ENCODE data around the gene TSC22D4. TPM values are rescaled to one million over a fixed set of nuclear protein-coding genes. Genes with fewer than 3 reads are reported as not detected.
A peak's percentile ranks its signal among the peaks of the same experiment; 100 is the strongest.

Gene TSC22D4
- total RNA-seq, 4 donors from 2014 or later: 29.2 to 65.0 (median 33.7) TPM

DNA sequence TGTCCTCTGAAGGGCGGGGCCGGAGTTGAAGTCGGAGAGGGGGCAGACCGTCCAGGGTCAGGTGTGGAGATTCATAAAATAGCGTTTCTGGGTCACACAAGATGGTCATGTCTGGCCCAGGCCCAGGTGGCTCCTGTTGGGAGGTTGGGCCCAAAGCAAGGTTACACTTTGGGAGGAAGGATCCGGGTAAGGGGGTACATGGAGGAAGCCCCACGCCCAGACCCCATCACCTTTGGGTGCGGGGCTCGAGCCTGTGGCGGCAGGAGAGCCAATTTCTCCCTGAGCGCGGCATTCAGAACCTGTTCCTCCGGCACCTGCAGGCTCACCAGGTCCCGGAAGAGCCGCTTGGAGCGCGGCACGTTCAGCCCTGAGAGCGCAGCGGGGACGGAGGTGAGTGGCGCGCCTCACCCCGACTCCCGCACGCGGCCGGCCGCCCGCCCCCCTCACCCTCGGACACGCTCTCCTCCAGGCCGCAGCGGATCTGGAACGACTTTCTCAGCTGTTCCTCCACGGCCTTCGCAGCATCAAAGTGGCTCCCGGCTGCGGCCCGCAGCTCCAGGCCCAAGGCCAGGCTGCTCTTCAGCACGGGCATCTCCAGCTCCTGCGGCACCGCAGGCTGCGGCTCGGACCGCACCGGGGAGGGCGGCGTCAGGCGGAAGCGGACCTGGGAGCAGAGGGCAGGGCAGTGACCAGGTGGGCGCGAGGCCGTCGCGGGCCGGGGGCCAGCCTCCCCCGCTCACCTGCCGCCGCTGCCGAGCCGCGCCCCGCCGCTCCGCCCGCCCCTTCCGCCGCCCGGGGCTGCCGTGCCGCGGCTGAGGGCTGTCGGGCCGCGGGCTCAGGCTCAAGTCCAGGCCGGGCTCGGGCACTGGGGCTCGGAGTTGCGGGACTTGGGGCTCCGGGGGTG lies 43.4 kb downstream of the TSC22D4 start:
- peaks cover 16 to 58% (median 34%) of the 10 kb centered on the region in 3 donors for H3K4me1 ChIP-seq
- peaks cover 17 to 42% (median 17%) of the 10 kb centered on the region in 3 donors for H3K36me3 ChIP-seq
- no peaks in the 10 kb centered on the region for H3K9me3 ChIP-seq
- H3K4me3 ChIP-seq: peak overlapping the region; percentile 81 to 98 (median 84)
- intact Hi-C loops (cut with DNase I): no loop called here
- TF ChIP-seq POLR2A (IDR thresholded peaks at IDR 0.05): peak in 3 of 4 donors; percentile 15 to 43 (median 29)
- TF ChIP-seq CTCF (IDR thresholded peaks at IDR 0.05): no peak
- no peak for DNase-seq
- WGBS, 2 donors: 7 to 9% methylated on average over 3 to 5 of the region's 81 CpGs
- H3K27me3 ChIP-seq: no peaks in the 10 kb centered on the region
- peak overlapping the region; percentile 96 to 100 (median 99) for H3K27ac ChIP-seq

GRCh38 chr7:100434297-100435144 lies 44.5 kb downstream of the TSC22D4 start:
- TF ChIP-seq POLR2A (IDR thresholded peaks at IDR 0.05) (no peak), CTCF (IDR thresholded peaks at IDR 0.05) (no peak)
- Histone ChIP-seq H3K4me1 (peaks cover 22 to 65% (median 36%) of the 10 kb centered on the region in 3 donors), H3K27me3 (no peaks in the 10 kb centered on the region), H3K9me3 (no peaks in the 10 kb centered on the region), H3K27ac (peak overlapping the region; percentile 96 to 100 (median 99)), H3K36me3 (peaks cover 17 to 42% (median 17%) of the 10 kb centered on the region in 3 donors), H3K4me3 (peak overlapping the region; percentile 81 to 98 (median 84))
- no peak for DNase-seq
- intact Hi-C loops (cut with DNase I): no loop called here
- 66 to 68% methylated on average over 16 to 17 of the region's 22 CpGs for WGBS, 2 donors

- intact Hi-C loops (cut with DNase I): no loop called here
- no peaks in the 10 kb centered on the region for H3K9me3 ChIP-seq
- H3K4me3 ChIP-seq: no peak overlapping the region
- DNase-seq: no peak
- peak overlapping the region in 3 of 4 donors; percentile 7 to 96 (median 42) for H3K27ac ChIP-seq
- peaks cover 22 to 65% (median 36%) of the 10 kb centered on the region in 3 donors for H3K4me1 ChIP-seq
- no peak for TF ChIP-seq CTCF (IDR thresholded peaks at IDR 0.05)
- TF ChIP-seq POLR2A (IDR thresholded peaks at IDR 0.05): no peak
- H3K27me3 ChIP-seq: no peaks in the 10 kb centered on the region
- peaks cover 17 to 42% (median 17%) of the 10 kb centered on the region in 3 donors for H3K36me3 ChIP-seq
- WGBS, 2 donors: 76 to 85% methylated on average over 9 of the region's 10 CpGs
These were observed 45.3 kb downstream of the TSC22D4 start for GRCh38 chr7:100433592-100434296.

DNA sequence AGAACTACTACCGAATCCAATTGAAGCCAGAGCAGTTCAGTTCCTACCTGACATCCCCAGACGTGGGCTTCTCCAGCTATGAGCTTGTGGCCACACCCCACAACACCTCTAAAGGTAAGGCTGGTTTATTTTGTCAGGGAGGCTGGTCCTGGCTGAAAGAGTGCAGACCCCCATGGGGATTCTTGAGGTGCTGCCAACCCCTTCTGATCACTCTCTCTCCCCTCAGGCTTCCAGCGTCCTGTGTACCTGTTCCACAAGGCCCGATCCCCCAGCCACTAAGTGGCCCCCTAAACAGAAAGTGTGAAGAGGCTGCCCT lies 45.8 kb downstream of the TSC22D4 start:
- DNase-seq: no peak
- TF ChIP-seq CTCF (IDR thresholded peaks at IDR 0.05) (no peak), POLR2A (IDR thresholded peaks at IDR 0.05) (no peak)
- no peaks in the 10 kb centered on the region for H3K9me3 ChIP-seq
- peak overlapping the region in 2 of 4 donors; percentile 7 to 42 for H3K27ac ChIP-seq
- H3K36me3 ChIP-seq: peaks cover 17 to 42% (median 17%) of the 10 kb centered on the region in 3 donors
- intact Hi-C loops (cut with DNase I): no loop called here
- 40 to 65% methylated on average over 2 to 4 of the region's 4 CpGs for WGBS, 2 donors
- H3K4me1 ChIP-seq: peaks cover 22 to 65% (median 36%) of the 10 kb centered on the region in 3 donors
- no peaks in the 10 kb centered on the region for H3K27me3 ChIP-seq
- no peak overlapping the region for H3K4me3 ChIP-seq

Data from esophagus squamous epithelium (tissue), 5 donors.